Suprapubic skin (tissue), 3 donors: ENCODE data around the gene FABP7.

Experiments used
- EP300 ChIP-seq: sonication (generic); formaldehyde crosslinking; IDR thresholded peaks from one replicate; pipeline ENCODE4 v1.6.1; 2017; ENCODE audit warnings: antibody characterized with exemption
- POLR2A ChIP-seq, 2 donors: fragments of 450-650 bp; IDR thresholded peaks; one replicate each; pipeline ENCODE4 v1.6.1; 2017; ENCODE audit warnings: antibody characterized with exemption in 2 of 2, mild to moderate bottlenecking in 2 of 2, moderate library complexity in 2 of 2
- TF ChIP-seq, protein P1 (sequence below), 2 donors: fragments of 200-600 bp in 1 of 2; fragments of 450-650 bp in 1 of 2; sonication (generic) in 1 of 2; IDR thresholded peaks; one replicate each; pipeline ENCODE4 v1.5.1; 2016 to 2019; ENCODE audit warnings: antibody characterized with exemption in 2 of 2, mild to moderate bottlenecking in 1 of 2, moderate library complexity in 1 of 2

DNA sequence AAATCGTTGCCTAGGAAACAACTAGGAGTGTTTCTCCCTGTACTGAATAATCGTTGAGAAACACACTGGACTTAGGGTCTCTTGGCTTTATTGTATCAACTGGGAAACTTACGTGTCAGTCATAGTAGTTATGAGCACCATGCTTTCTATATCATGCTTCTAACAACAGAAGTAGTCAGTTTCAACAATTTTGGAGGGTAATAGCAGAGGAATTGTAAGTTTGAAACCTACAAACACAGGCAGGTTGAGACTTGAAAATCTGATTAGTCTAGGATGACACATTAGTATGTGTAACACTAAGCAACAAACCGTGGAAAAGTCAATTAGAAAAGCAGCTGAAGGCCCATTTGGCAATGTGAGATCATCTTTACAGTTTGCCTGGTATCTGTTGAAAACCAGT is 43.9 kb upstream of the FABP7 start:
- TF ChIP-seq POLR2A (IDR thresholded peaks at IDR 0.05): no peak
- TF ChIP-seq, protein P1, sequence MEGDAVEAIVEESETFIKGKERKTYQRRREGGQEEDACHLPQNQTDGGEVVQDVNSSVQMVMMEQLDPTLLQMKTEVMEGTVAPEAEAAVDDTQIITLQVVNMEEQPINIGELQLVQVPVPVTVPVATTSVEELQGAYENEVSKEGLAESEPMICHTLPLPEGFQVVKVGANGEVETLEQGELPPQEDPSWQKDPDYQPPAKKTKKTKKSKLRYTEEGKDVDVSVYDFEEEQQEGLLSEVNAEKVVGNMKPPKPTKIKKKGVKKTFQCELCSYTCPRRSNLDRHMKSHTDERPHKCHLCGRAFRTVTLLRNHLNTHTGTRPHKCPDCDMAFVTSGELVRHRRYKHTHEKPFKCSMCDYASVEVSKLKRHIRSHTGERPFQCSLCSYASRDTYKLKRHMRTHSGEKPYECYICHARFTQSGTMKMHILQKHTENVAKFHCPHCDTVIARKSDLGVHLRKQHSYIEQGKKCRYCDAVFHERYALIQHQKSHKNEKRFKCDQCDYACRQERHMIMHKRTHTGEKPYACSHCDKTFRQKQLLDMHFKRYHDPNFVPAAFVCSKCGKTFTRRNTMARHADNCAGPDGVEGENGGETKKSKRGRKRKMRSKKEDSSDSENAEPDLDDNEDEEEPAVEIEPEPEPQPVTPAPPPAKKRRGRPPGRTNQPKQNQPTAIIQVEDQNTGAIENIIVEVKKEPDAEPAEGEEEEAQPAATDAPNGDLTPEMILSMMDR (IDR thresholded peaks at IDR 0.05): no peak
- TF ChIP-seq EP300: no peak
